Neuronal stem cell (in vitro differentiated cells): ENCODE results near the gene LRRC17.
A peak's percentile ranks its signal among the peaks of the same experiment; 100 is the strongest.
"Not testable (repeated sequence)": the region's sequence is repeated elsewhere in the genome, so short reads cannot be mapped to it uniquely, and the experiment has no call there.

Experiments
- DNase-seq: peaks from one replicate; pipeline ENCODE4 v3.0.0-alpha.2; 2013; ENCODE audit warnings: low spot score
- H2AFZ ChIP-seq: one replicate; pipeline ENCODE4 v1.6.1; 2013; ENCODE audit warnings: mild to moderate bottlenecking, low read length, inconsistent platforms
- H2AK5ac ChIP-seq: 2 replicates; pipeline ENCODE4 v1.6.1; 2013; ENCODE audit warnings: low read depth, mild to moderate bottlenecking, inconsistent platforms, low read length, moderate library complexity, mixed read lengths
- H2BK120ac ChIP-seq: 2 replicates; pipeline ENCODE4 v1.6.1; 2013; ENCODE audit warnings: low read depth, mild to moderate bottlenecking, inconsistent platforms, low read length, moderate library complexity, mixed read lengths
- H2BK12ac ChIP-seq: one replicate; pipeline ENCODE4 v1.6.1; 2013; ENCODE audit warnings: low read length, inconsistent platforms
- H2BK15ac ChIP-seq: 2 replicates; pipeline ENCODE4 v1.6.1; 2013; ENCODE audit warnings: mild to moderate bottlenecking, low read length, inconsistent platforms, mixed read lengths
- H2BK5ac ChIP-seq: one replicate; pipeline ENCODE4 v1.6.1; 2013; ENCODE audit warnings: inconsistent platforms, mild to moderate bottlenecking, low read length, moderate library complexity
- H3K14ac ChIP-seq: one replicate; pipeline ENCODE4 v1.6.1; 2013; ENCODE audit warnings: low read length, inconsistent platforms
- H3K18ac ChIP-seq: 2 replicates; pipeline ENCODE4 v1.6.1; 2013; ENCODE audit warnings: low read length, inconsistent platforms
- H3K23ac ChIP-seq: 2 replicates; pipeline ENCODE4 v1.6.1; 2013; ENCODE audit warnings: low read depth, mild to moderate bottlenecking, mixed read lengths, low read length, inconsistent platforms; ENCODE audit not compliant: poor library complexity
- H3K27ac ChIP-seq: replicated peaks from 3 replicates; pipeline ENCODE4 v1.5.1; 2013; ENCODE audit warnings: low read length, inconsistent platforms
- H3K27me3 ChIP-seq, 3 experiments: 2 replicates each; pipeline ENCODE4 v1.6.1; 2013; ENCODE audit warnings: low read length in 3 of 3, mild to moderate bottlenecking in 2 of 3, inconsistent platforms in 1 of 3, low read depth in 1 of 3, mixed read lengths in 1 of 3, moderate library complexity in 1 of 3; ENCODE audit not compliant: control insufficient read depth in 3 of 3, insufficient read depth in 3 of 3
- H3K36me3 ChIP-seq, 2 donors: replicated peaks in 1 of 2; 2 replicates each; pipeline ENCODE4 v1.6.1; 2013; ENCODE audit warnings: low read length in 2 of 2; ENCODE audit not compliant: control insufficient read depth in 2 of 2, insufficient read depth in 2 of 2
- H3K4ac ChIP-seq: 2 replicates; pipeline ENCODE4 v1.6.1; 2013; ENCODE audit warnings: inconsistent platforms, mild to moderate bottlenecking, low read length, moderate library complexity
- H3K4me1 ChIP-seq, 2 donors: 1 replicate in 1 of 2; 2 replicates in 1 of 2; pipeline ENCODE4 v1.6.1; 2013; ENCODE audit warnings: low read length in 2 of 2, low read depth in 1 of 2; ENCODE audit not compliant: control insufficient read depth in 2 of 2, insufficient read depth in 1 of 2
- H3K4me2 ChIP-seq: one replicate; pipeline ENCODE4 v1.6.1; 2013; ENCODE audit warnings: mild to moderate bottlenecking, low read length, inconsistent platforms; ENCODE audit not compliant: insufficient read depth, poor library complexity, severe bottlenecking
- H3K4me3 ChIP-seq, 2 donors: 2 replicates each; pipeline ENCODE4 v1.5.1; 2013; ENCODE audit warnings: low read length in 2 of 2, mild to moderate bottlenecking in 2 of 2, inconsistent platforms in 1 of 2, moderate library complexity in 1 of 2
- H3K79me1 ChIP-seq: one replicate; pipeline ENCODE4 v1.6.1; 2013; ENCODE audit warnings: low read depth, mild to moderate bottlenecking, inconsistent platforms, low read length, moderate library complexity
- H3K9ac ChIP-seq: one replicate; pipeline ENCODE4 v1.6.1; 2013; ENCODE audit warnings: mild to moderate bottlenecking, low read depth, low read length, inconsistent platforms; ENCODE audit not compliant: poor library complexity
- H3K9me3 ChIP-seq, 2 donors: replicated peaks in 1 of 2; 2 replicates each; pipeline versions ENCODE3 to v1.6.1; 2013; ENCODE audit warnings: low read length in 2 of 2, mild to moderate bottlenecking in 2 of 2, inconsistent platforms in 1 of 2, low read depth in 1 of 2, mixed read lengths in 1 of 2, moderate library complexity in 1 of 2; ENCODE audit not compliant: control insufficient read depth in 2 of 2, insufficient read depth in 1 of 2
- H4K8ac ChIP-seq: one replicate; pipeline ENCODE4 v1.6.1; 2013; ENCODE audit warnings: low read depth, mild to moderate bottlenecking, inconsistent platforms, low read length, moderate library complexity
- H4K91ac ChIP-seq: one replicate; pipeline ENCODE4 v1.6.1; 2013; ENCODE audit warnings: low read length, low read depth, mild to moderate bottlenecking, inconsistent platforms; ENCODE audit not compliant: poor library complexity
- WGBS, 2 donors: extraction: QIAGEN DNeasy Blood & Tissue Kit; methylation state at CpG; one replicate each; pipeline ENCODE4 v1.1.7; 2013; ENCODE audit warnings: missing lambda C conversion rate in 2 of 2, mixed read lengths in 1 of 2; ENCODE audit not compliant: insufficient read length in 2 of 2, insufficient replicate concordance in 1 of 2; ENCODE audit errors: extremely low coverage in 2 of 2; 5-methylcytosine and 5-hydroxymethylcytosine counted together

LRRC17 gene

GRCh38 chr7:102898532-102898859 lies 14.3 kb upstream of the LRRC17 start:
- no peak overlapping the region for H3K14ac ChIP-seq
- no peak overlapping the region for H3K4me3 ChIP-seq
- no peak overlapping the region for H2AK5ac ChIP-seq
- no peak overlapping the region for H3K9ac ChIP-seq
- H3K27ac ChIP-seq, result no peak overlapping the region
- H3K4me2 ChIP-seq, result no peak overlapping the region
- no peak overlapping the region for H3K23ac ChIP-seq
- no peak for DNase-seq
- H4K91ac ChIP-seq, result no peak overlapping the region
- no peak overlapping the region for H4K8ac ChIP-seq
- no peaks in the 10 kb centered on the region for H3K4me1 ChIP-seq
- H2BK120ac ChIP-seq, result no peak overlapping the region
- H3K18ac ChIP-seq, result no peak overlapping the region
- no CpG with 5 or more reads among the region's 5 CpGs for WGBS, 2 donors
- H3K79me1 ChIP-seq, result no peaks in the 10 kb centered on the region
- no peaks in the 10 kb centered on the region for H3K9me3 ChIP-seq
- H3K4ac ChIP-seq, result no peak overlapping the region
- no peak overlapping the region for H2BK5ac ChIP-seq
- H2BK12ac ChIP-seq, result no peak overlapping the region
- no peaks in the 10 kb centered on the region for H3K36me3 ChIP-seq
- H2AFZ ChIP-seq, result no peak overlapping the region
- no peak overlapping the region for H2BK15ac ChIP-seq
- no peaks in the 10 kb centered on the region for H3K27me3 ChIP-seq

GRCh38 chr7:102902052-102902451 lies 10.7 kb upstream of the LRRC17 start:
- not testable (repeated sequence) for H3K79me1 ChIP-seq, H2AFZ ChIP-seq, H3K27me3 ChIP-seq, H3K23ac ChIP-seq, H3K27ac ChIP-seq, H3K18ac ChIP-seq, DNase-seq, H2BK120ac ChIP-seq, H3K4me2 ChIP-seq, H3K4me1 ChIP-seq, H2AK5ac ChIP-seq, H3K4ac ChIP-seq, H2BK5ac ChIP-seq, H3K9ac ChIP-seq, H3K4me3 ChIP-seq, H2BK15ac ChIP-seq, H3K36me3 ChIP-seq, H4K91ac ChIP-seq, H2BK12ac ChIP-seq, H3K9me3 ChIP-seq, H4K8ac ChIP-seq, H3K14ac ChIP-seq
- WGBS, 2 donors, result no CpG with 5 or more reads among the region's 2 CpGs

GRCh38 chr7:102903576-102903975 lies 9.2 kb upstream of the LRRC17 start:
- not testable (repeated sequence) for H4K91ac ChIP-seq, H3K4me2 ChIP-seq, H3K18ac ChIP-seq, DNase-seq, H2BK5ac ChIP-seq, H3K23ac ChIP-seq, H3K4me3 ChIP-seq, H3K14ac ChIP-seq, H3K27ac ChIP-seq, H4K8ac ChIP-seq, H2AFZ ChIP-seq, H3K4me1 ChIP-seq, H2BK15ac ChIP-seq, H2AK5ac ChIP-seq, H3K9ac ChIP-seq, H3K79me1 ChIP-seq, H2BK120ac ChIP-seq, H2BK12ac ChIP-seq, H3K9me3 ChIP-seq, H3K4ac ChIP-seq, H3K36me3 ChIP-seq, H3K27me3 ChIP-seq
- no CpG with 5 or more reads among the region's 1 CpG for WGBS, 2 donors

GRCh38 chr7:102908676-102909075 lies 4.1 kb upstream of the LRRC17 start:
- H4K91ac ChIP-seq, result no peak overlapping the region
- no peak overlapping the region for H2BK15ac ChIP-seq
- H3K9ac ChIP-seq, result no peak overlapping the region
- no peak overlapping the region for H3K23ac ChIP-seq
- peaks cover 0 to 2% of the 10 kb centered on the region in 2 donors for H3K4me1 ChIP-seq
- no peak overlapping the region for H2AFZ ChIP-seq
- DNase-seq, result no peak
- H2BK120ac ChIP-seq, result peak overlapping the region; percentile 28
- H3K27ac ChIP-seq, result no peak overlapping the region
- no peaks in the 10 kb centered on the region for H3K27me3 ChIP-seq
- H3K79me1 ChIP-seq, result no peaks in the 10 kb centered on the region
- H3K4ac ChIP-seq, result no peak overlapping the region
- no peak overlapping the region for H3K4me2 ChIP-seq
- H3K36me3 ChIP-seq, result no peaks in the 10 kb centered on the region
- H3K18ac ChIP-seq, result no peak overlapping the region
- no peak overlapping the region for H2AK5ac ChIP-seq
- H3K9me3 ChIP-seq, result no peaks in the 10 kb centered on the region
- H3K4me3 ChIP-seq, result no peak overlapping the region
- H4K8ac ChIP-seq, result no peak overlapping the region
- no peak overlapping the region for H2BK12ac ChIP-seq
- no peak overlapping the region for H3K14ac ChIP-seq
- no peak overlapping the region for H2BK5ac ChIP-seq
